Stimulated activated CD4-positive, alpha-beta T cell treated with anti-CD3 and anti-CD28 coated beads, TNF-alpha, amount 100 ng/mL, for 1 hour (primary cell): ENCODE results near the gene CCDC88C.
A peak's percentile ranks its signal among the peaks of the same experiment; 100 is the strongest.
"Not testable (repeated sequence)": the region's sequence is repeated elsewhere in the genome, so short reads cannot be mapped to it uniquely, and the experiment has no call there.

Experiments used
- DNase-seq, 3 donors: peaks; one replicate each; pipeline ENCODE4 v3.0.0-alpha.2; 2020; ENCODE audit warnings: low read depth in 3 of 3, low spot score in 1 of 3

Gene CCDC88C, protein sequence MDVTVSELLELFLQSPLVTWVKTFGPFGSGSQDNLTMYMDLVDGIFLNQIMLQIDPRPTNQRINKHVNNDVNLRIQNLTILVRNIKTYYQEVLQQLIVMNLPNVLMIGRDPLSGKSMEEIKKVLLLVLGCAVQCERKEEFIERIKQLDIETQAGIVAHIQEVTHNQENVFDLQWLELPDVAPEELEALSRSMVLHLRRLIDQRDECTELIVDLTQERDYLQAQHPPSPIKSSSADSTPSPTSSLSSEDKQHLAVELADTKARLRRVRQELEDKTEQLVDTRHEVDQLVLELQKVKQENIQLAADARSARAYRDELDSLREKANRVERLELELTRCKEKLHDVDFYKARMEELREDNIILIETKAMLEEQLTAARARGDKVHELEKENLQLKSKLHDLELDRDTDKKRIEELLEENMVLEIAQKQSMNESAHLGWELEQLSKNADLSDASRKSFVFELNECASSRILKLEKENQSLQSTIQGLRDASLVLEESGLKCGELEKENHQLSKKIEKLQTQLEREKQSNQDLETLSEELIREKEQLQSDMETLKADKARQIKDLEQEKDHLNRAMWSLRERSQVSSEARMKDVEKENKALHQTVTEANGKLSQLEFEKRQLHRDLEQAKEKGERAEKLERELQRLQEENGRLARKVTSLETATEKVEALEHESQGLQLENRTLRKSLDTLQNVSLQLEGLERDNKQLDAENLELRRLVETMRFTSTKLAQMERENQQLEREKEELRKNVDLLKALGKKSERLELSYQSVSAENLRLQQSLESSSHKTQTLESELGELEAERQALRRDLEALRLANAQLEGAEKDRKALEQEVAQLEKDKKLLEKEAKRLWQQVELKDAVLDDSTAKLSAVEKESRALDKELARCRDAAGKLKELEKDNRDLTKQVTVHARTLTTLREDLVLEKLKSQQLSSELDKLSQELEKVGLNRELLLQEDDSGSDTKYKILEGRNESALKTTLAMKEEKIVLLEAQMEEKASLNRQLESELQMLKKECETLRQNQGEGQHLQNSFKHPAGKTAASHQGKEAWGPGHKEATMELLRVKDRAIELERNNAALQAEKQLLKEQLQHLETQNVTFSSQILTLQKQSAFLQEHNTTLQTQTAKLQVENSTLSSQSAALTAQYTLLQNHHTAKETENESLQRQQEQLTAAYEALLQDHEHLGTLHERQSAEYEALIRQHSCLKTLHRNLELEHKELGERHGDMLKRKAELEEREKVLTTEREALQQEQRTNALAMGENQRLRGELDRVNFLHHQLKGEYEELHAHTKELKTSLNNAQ (N-terminal part only)

DNA sequence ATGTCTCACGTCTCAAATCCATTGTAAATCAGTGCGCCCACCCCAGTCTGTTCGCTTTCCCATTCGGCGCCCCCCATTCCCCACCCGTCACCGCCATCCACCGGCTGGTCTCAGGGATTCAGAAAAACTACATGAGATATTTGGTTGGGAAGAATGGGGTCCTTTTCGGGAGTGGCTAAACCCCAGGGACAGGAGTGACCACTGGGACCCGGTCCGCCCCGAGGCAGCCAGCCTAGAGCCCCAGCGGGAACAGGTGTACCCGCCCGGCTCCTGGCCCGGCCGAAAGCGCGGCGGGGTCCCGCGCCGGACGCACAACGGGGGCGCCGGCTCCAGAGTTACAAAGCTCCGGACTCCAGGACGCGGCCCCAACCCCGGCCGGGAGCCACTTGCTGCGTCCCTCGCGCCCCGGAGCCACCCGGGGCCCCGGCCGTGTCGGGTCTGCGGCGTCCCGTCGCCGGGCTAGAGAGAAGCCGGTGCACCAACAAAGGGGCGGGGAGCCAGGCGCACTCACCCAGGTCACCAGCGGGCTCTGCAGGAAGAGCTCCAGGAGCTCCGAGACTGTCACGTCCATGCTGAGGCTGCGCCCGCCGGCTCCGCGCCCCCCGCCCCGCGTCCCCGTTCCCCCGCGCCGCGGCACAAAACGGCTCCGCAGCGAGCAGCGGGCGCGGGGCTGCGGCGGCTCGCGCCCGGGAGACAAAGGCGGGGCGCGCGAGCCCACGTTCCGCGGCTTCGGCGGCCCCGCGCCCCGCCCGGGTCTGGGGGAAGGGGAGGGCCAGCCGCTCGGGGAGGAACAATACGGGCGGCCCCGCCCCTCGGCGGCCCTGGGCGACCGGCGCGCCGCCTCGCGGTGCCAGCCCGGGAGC is at the start of gene CCDC88C:
TSS of gene CCDC88C (minus strand) at position 701 of the 863 bp plus-strand sequence. CDS start at position 571, 130 bp downstream.
- DNase-seq, result peak in 2 of 3 donors; percentile 59 to 69

DNA sequence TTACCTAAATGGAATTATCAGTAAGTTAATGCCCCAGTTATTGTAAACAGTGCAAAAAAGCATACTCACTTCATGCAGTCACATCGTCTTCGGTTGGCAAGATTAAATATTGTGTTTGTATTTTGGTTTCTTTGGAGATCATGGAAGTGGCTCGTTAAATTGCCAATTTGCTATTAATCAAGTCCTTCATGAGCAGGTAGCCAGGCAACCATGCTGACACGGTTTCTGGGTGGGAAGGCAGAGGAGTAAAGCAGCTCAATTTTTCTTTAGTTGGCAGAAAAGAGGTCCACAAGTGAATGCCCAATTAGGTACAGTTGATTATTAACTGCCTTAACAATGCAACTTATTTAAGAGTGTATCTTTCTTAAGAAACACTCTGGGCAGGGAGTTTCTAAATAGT is 48.6 kb upstream of the CCDC88C start:
- DNase-seq, result no peak

DNA sequence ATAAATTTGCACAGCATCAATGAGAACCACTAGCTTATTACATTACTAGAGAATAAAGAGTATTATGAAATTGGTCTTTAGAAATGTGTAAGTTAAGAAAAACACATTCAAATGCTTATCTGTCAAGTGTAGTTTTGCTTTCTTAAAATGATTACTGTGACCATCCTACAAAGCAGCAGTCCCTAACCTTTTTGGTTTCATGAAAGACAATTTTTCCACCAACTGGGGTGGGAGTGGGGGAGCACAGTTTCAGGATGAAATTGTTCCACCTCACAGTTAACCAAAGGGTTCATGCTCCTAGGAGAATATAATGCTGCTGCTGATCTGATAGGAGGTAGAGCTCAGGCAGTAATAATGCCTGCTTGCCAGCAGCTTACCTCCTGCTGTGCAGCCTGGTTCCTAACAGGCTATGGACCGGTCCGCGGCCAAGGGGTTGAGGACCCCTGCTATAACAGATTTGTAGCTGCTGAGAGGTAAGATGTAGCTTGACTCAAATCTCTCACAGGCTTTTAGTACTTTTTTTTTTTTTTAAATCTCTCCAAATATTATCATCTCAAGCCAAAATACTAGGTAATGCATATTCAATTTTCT is 47.1 kb upstream of the CCDC88C start:
- no peak for DNase-seq

DNA sequence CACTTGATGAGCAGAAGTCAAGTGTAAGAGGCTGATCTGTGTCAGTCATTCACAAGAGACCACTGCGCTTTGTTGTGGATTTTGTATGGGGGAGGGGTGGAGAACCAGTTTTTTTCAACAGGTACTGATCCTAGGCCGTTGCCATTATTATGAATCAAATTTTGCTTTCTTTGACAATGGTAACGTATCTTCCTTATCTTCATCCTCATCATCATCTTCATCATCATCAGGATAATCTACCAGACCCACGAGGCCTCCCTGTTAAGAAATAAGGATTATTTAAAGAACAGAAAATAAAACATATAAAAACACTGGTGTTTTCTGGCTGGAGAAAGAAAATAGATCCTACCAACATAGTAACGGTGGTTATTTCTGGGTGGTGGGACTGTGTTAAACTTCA is 41.0 kb upstream of the CCDC88C start:
- no peak for DNase-seq

DNA sequence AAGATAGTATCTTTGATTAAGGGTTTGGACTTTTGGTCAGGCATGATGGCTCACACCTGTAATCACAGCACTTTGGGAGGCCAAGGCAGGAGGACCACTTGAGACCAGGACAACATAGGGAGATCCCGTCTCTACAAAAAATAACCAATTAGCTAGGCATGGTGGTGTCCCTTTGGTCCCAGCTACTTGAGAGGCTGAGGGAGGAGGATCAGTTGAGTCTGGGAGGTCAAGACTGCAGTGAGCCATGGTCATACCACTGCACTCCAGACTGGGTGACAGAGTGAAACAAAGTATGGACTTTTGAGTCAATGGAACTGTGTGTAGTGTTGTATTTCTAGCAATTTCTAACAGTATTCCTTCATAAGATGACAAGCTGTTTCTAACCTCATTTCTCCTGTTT is 38.7 kb upstream of the CCDC88C start:
- DNase-seq, result no peak

DNA sequence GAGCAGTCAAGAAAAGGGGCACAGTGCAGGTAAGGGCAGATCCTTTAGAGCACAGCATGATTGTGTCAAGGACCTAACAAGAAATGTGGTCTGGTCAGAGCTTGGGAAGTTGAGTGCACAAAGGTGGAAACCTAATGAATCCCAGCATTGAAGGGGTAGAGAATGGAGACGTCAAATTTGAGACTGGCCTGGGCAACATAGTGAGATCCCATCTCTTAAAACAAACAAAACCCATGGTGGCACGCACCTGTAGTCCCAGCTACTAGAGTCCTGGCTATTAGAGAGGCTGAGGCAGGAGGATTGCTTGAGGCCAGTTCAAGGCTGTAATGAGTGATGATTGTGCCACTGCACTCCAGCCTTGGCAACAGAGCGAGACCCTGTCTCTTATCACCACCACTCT is 37.0 kb upstream of the CCDC88C start:
- no peak for DNase-seq

DNA sequence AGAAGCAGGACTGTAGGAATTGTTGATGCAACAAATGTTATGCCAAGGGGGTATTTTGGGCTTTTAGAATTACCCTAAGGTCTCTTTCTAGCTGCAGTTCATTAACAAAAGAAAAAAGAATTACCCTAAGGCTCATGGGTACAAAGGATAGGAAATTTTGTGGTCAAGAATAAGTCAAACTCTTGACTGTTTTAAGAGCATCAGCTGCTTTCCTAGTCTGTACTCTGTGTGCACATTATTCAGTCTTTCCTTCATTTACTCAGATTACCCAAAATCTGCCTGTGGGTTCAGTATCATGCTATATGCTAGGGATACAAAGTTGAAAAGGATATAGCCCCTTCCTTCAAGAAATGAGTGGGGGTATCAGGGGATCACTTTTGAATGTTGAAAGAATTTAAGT is 36.5 kb upstream of the CCDC88C start:
- DNase-seq, result no peak

DNA sequence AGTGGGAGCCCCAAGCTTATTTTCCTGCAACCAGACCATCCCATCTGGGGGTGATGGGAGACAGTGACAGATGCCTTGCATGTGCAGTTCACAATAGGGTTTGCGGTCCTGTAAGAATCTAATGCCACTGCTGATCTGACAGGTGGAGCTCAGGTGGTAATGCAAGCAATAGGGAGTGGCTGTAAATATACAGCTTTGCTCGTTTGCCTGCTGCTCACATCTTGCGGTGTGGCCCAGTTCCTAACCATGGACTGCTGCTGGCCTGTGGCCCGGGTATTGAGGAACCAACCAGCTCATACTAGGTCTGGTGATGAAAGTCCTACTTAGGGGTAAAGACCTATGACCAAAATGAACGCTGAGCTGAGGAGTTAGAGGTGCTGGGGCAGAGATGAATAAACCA is 36.1 kb upstream of the CCDC88C start:
- DNase-seq, result no peak

DNA sequence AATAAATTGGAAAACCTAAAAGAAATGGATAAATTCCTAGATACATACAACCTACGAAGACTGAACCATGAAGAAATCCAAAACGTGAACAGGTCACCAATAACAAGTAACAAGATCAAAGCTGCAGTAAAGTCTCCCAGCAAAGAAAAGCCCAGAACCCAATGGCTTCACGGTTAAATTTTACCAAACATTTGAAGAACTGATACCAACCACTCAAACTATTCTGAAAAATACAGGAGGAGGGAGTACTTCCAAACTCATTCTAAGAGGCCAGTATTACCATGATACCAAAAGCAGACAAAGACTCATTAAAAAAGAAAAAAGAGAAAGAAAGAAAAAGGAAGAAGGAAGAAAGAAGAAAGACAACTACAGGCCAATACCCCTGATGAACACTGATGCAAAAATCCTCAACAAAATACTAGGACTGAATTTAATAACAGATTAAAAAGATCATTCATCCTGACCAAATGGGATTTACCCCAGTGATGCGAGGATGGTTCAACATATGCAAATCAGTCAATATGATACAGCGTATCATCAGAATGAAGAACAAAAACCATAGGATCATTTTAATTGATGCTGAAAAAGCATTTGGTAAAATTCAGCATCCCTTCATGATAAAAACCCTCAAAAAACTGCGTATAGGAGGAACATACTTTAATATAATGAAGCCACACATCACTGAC is 26.9 kb upstream of the CCDC88C start:
- no peak for DNase-seq

DNA sequence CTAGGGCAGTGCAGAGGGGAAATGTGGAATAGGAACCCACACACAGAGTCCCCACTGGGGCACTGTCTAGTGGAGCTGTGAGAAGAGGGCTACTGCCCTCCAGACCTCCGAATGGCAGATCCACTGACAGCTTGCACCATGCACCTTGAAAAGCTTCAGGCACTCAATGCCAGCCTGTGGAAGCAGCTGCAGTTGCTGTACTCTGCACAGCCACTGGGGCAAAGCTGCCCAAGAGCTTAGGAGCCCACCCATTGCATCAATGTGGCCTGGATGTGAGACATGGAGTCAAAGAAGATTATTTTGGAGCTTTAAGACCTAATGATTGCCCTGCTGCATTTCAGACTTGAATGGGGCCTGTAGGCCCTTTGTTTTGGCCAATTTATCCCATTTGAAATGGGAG is 21.7 kb upstream of the CCDC88C start:
- no peak for DNase-seq

DNA sequence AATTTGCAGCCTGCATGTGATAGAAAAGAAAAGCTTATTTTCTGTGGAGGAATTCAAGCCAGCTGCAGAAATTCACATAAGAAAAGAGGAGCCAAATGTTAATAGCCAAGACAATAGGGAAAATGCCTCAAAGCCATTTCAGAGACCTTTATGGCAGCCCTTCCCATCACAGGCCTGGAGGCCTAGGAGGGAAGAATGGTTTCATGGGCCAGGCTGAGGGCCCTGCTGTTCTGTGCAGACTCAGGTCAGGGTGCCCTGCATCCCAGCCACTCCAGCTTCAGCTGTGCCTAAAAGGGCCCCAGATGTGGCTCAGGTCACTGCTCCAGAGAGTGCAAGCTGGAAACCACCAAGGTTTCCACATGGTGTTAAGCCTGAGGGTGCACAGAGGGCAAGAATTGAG is 21.2 kb upstream of the CCDC88C start:
- no peak for DNase-seq

DNA sequence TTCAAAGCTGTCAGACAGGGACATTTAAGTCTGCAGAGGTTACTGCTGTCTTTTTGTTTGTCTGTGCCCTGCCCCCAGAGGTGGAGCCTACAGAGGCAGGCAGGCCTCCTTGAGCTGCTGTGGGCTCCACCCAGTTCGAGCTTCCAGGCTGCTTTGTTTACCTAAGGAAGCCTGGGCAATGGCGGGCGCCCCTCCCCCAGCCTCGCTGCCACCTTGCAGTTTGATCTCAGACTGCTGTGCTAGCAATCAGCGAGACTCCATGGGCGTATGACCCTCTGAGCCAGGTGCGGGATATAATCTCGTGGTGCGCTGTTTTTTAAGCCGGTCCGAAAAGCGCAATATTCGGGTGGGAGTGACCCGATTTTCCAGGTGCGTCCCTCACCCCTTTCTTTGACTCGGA is 18.6 kb upstream of the CCDC88C start:
- DNase-seq, result not testable (repeated sequence)

DNA sequence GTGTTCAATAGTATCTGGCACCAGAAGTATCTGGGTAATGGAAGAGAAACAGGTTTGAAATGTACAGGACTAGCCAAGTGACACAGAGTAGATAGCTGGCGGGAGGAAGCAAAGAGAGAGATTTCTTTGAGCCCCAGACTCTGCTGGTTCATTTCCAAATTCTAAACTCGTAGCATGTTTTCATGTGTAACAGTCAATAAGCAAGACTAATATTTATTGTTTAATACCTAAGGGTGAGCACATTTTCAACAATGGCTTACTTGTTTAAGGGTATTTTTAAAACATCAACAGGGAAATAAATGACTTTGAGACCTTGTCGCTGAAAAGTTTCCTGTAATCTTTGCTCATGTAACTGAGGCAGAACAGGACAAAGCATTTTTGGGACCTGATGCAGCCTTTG is 11.8 kb upstream of the CCDC88C start:
- DNase-seq, result no peak

DNA sequence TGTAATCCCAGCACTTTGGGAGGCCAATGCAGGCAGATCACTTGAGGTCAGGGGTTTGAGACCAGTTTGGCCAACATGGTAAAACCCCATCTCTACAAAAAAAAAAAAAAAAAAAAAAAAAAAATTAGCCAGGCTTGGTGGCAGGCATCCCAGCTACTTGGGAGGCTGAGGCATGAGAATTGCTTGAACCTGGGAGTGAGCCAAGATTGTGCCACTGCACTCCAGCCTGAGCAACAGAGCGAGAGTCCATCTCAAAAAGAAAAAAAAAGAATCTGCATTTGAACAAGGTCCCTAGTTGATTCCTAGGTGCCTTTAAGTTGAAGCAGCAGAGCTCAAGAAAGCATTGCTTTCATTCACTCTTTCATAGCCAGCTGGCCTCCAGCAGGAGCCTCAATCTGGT is 11.3 kb upstream of the CCDC88C start:
- DNase-seq, result not testable (repeated sequence)

DNA sequence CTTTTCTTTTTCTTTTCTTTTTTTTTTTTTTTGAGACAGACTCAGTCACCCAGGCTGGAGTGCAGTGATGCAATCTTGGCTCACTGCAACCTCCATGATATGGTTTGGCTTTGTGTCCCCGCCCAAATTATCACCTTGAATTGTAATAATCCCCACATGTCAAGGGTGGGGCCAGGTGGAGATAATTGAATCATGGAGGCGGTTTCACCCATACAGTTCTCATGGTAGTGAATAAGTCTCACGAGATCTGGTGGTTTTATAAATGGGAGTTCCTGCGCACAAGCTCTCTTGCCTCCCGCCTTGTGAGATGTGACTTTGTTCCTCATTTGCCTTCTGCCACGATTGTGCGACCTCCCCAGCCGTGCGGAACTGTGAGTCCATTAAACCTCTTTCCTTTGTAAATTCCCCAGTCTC is 7.9 kb upstream of the CCDC88C start:
- DNase-seq, result not testable (repeated sequence)

DNA sequence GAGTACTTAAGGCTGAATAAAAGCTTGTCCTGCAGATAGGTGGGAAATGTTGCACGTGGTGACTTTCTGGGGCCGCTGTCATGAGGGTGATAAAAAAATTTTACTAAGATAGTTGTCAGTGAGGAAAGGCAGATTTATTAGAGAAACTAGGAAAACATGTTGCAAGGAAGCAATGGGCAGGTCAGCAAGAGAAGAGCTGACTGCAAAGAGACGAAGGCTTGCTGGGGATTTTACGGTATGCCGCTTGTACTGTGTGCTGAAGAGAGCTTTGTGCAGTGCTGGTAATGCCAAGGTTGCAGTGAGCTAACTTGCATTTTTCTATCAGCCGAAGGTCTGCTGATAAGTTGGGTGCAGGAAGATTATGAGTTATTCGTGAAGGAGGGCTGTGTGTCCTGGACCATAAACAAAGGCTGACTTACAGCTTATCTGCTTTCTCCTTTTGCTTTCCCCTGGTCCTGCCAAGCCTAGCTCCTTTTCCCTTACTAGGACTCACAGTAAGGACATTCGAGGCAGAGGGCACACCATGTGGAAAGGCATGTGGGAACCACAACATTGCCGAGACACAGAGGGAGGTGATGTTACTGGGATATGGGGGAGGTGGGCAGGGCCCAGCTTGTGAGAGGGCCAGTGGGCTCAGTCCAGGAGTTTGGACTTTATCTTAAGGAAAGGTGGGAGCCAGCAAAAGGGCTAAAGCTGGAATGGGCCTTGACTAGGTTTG is 7.4 kb upstream of the CCDC88C start:
- DNase-seq, result no peak

DNA sequence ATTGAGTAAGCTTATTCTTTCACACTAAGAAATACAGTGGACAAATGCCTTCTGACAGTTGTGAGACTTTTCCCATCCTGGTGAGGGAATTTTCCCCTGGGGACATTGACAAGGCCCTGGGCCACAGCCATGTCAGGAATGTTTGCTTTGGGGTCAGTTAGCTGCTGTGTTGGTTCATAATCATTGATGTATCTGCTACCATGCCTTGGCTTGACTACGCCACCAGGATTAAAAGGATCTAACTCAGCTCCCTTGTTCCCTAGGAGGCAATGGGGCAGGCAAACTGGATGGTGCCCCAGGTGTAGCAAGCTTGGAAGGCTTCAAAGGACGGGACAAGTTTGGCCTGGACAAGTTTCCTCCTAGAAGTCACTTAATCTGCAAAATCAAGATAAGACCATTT is 3.1 kb upstream of the CCDC88C start:
- no peak for DNase-seq

DNA sequence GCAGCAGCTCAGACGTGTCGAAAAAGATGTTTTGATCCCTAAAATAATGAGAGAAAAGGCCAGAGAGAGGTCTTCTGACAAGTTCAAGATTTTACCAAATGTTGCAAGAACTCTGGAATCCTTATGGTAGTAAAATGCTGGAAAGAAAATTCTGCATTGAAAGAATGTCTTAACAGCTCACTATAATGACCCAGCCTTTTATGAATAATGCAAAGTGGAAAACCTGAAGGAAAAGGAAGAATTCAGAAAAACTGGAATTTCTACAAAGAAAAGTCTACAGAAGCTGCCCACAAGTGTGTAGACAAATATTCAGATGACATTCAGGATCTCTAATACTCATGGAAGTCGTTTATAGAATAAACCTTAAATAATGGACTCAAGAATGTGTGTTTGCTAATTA is 1.8 kb upstream of the CCDC88C start:
- DNase-seq, result no peak

DNA sequence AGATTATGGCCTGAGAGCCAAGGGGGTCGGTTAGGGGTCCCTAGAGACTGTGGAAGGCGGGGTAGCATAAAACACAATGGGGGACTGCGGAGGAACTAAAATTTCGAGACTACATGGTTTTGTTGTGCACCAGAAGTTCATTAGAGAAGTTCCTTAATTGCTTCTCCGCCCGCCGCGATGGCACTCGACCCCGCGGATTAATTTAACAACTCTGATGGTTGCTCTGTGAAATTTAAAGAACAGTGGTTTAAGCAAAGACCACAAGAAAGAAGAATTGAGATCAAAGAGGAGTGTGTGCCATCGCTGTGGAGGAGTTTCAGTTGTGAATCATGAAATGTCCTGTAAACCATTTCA is 1.4 kb upstream of the CCDC88C start:
- DNase-seq, result no peak
